DMS153 treated with DMSO at 0.1 percent for 48 hours (cell line): Measurements from ENCODE around the gene DMRTC2.
A peak's percentile ranks its signal among the peaks of the same experiment; 100 is the strongest.
"Not testable (repeated sequence)": the region's sequence is repeated elsewhere in the genome, so short reads cannot be mapped to it uniquely, and the experiment has no call there.

Source experiments
- DNase-seq: peaks from one replicate; lab custom pipeline; 2025; ENCODE audit not compliant: unreplicated experiment; lab: John Stamatoyannopoulos, UW

The DMRTC2 gene

GRCh38 chr19:41869374-41869955 lies 24.6 kb downstream of the DMRTC2 start:
- DNase-seq = no peak

- no peak for DNase-seq
Observed at GRCh38 chr19:41870401-41870873, 25.6 kb downstream of the DMRTC2 start.

GRCh38 chr19:41871573-41872383 lies 26.9 kb downstream of the DMRTC2 start:
- no peak for DNase-seq

GRCh38 chr19:41872384-41872774 lies 27.5 kb downstream of the DMRTC2 start:
- no peak for DNase-seq

GRCh38 chr19:41872775-41873647 lies 28.2 kb downstream of the DMRTC2 start:
- peak; percentile 68 for DNase-seq

- DNase-seq = not testable (repeated sequence)
Observed at GRCh38 chr19:41875973-41876372, 31.1 kb downstream of the DMRTC2 start.

GRCh38 chr19:41876847-41877832 lies 32.3 kb downstream of the DMRTC2 start, which contains the start of gene CD79A:
CD79A (plus strand) TSS chr19:41877279; CDS start chr19:41877305, 26 bp downstream.
- DNase-seq = no peak

- no peak for DNase-seq
Observed at GRCh38 chr19:41877916-41878905, 33.4 kb downstream of the DMRTC2 start.

- DNase-seq = no peak
Observed at GRCh38 chr19:41879080-41879479, 34.2 kb downstream of the DMRTC2 start.

GRCh38 chr19:41879670-41880328 lies 35.0 kb downstream of the DMRTC2 start:
- DNase-seq = no peak

- DNase-seq = no peak
Observed at GRCh38 chr19:41880329-41880708, 35.5 kb downstream of the DMRTC2 start.

GRCh38 chr19:41882568-41883462 lies 38.0 kb downstream of the DMRTC2 start, which contains the start of gene ARHGEF1:
ARHGEF1 (plus strand) TSS chr19:41883184; CDS start chr19:41888083, 4,899 bp downstream.
- peak; percentile 39 for DNase-seq

- DNase-seq = no peak
Observed at GRCh38 chr19:41883463-41883820, 38.6 kb downstream of the DMRTC2 start.

- peak; percentile 92 for DNase-seq
Observed at GRCh38 chr19:41883821-41884733, 39.2 kb downstream of the DMRTC2 start.

GRCh38 chr19:41886761-41887710 lies 42.2 kb downstream of the DMRTC2 start:
- no peak for DNase-seq
